Mammary microvascular endothelial cell (primary cell): Measurements from ENCODE around the gene MTREX. TPM values are rescaled to one million over a fixed set of nuclear protein-coding genes. Genes with fewer than 3 reads are reported as not detected.

Experiments used
- total RNA-seq: library from RNA; depleted of rRNA; stranded (reverse); fragments of >200 nt; gene quantifications from 2 replicates; pipeline ENCODE4 v1.2.3, GENCODE V29; 2015

The MTREX gene
- 52.7 and 60.5 TPM in 2 replicates for total RNA-seq

DNA sequence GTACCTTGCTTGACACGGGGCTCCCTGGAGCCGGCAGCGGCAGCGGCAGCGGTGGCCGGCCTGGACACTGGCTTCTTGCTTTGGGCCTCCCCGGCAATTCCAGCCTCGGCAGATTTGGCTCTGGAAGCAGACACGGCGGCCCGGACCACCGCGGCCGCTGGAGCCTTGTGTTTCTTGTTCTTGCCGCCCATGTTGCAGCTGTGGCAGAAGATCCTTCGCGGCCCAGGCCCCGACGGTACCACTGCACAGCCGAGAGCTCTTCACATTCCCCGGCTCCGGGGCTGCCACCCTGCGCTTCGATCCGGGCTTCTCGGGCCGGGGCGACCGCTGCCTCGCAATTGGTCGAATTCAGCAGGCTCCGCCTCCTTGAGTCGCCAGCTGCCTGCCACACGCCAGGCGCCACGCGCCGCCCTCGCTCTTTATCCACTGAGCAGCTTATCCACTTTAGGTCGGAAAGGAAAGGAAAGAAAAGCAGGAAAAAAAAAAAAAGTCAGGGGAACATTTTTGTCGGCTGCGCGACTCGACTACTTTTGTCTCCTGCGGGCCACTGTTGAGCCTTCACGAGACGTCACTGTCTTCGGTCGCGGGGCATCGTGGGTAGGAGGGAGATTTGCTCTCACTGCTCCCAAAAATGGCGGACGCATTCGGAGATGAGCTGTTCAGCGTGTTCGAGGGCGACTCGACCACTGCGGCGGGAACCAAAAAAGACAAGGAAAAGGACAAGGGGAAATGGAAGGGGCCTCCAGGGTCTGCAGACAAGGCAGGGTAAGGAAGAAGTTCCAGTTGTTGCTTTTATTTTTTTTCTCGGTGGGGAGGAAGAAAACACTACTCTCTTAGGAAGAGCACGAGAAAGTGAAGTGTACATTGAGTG lies at the start of gene MTREX, which contains the start of gene DHX29:
TSS of gene MTREX (plus strand) at position 607 of the 871 bp plus-strand sequence. CDS start at position 632, 25 bp downstream.
TSS of gene DHX29 (minus strand) at position 312 of the 871 bp plus-strand sequence. CDS start at position 191, 121 bp downstream.

Other genes with a start within 250 kb of the MTREX start
- gene GZMA, start 205.3 kb upstream of the MTREX start, total RNA-seq: not detected in 2 replicates
- 90.3 and 102 TPM in 2 replicates for gene GPX8, start 147.8 kb upstream of the MTREX start, total RNA-seq
- not detected in 2 replicates for gene CDC20B, start 134.8 kb upstream of the MTREX start, total RNA-seq
- gene MCIDAS, start 80.7 kb upstream of the MTREX start, total RNA-seq: not detected in 2 replicates
- gene CCNO, start 74.4 kb upstream of the MTREX start, total RNA-seq: 0.13 and 0.44 TPM in 2 replicates
- gene DHX29, start 295 bp upstream of the MTREX start, total RNA-seq: 27.5 and 28.3 TPM in 2 replicates
- 40.6 and 44.9 TPM in 2 replicates for gene PLPP1, start 227.0 kb downstream of the MTREX start, total RNA-seq